Panc1 (cell line): ENCODE results near the gene STOX2. TPM values are rescaled to one million over a fixed set of nuclear protein-coding genes. Genes with fewer than 3 reads are reported as not detected.

Experiments
- ATAC-seq: fragments of 200-7000 bp; cut with Tn5 transposase; 2 replicates; pipeline ENCODE4 v1.9.1; 2020; ENCODE audit warnings: mild to moderate bottlenecking, moderate library complexity
- BruUV-seq: library from RNA; stranded (reverse); fragments of 400-500 nt; replicated peaks from 2 replicates; lab custom pipeline; 2021; lab: Mats Ljungman, UMichigan
- CTCF ChIA-PET: fragments of 300-600 bp; sonication (Branson Sonifier 250); formaldehyde crosslinking; loops from one replicate; lab custom pipeline; 2022; ENCODE audit warnings: antibody characterized with exemption; lab: Charles Lee
- POLR2A ChIA-PET: fragments of 300-600 bp; sonication (Branson Sonifier 250); formaldehyde crosslinking; loops from one replicate; lab custom pipeline; 2022; ENCODE audit warnings: antibody characterized with exemption; lab: Charles Lee
- DNase-seq: peaks from one replicate; pipeline ENCODE4 v3.0.0-alpha.2; 2010; ENCODE audit warnings: low read depth, low spot score
- H3K27ac ChIP-seq: 2 replicates; pipeline ENCODE4 v1.5.1; 2011; ENCODE audit warnings: mild to moderate bottlenecking, low read length, inconsistent platforms
- H3K27me3 ChIP-seq: fragments of 200-500 bp; sonication (Bioruptor generic); 2 replicates; pipeline ENCODE4 v1.6.0; 2014; ENCODE audit warnings: low read length, inconsistent platforms; ENCODE audit not compliant: control insufficient read depth, insufficient read depth
- H3K36me3 ChIP-seq: fragments of 200-500 bp; sonication (Bioruptor generic); 2 replicates; pipeline ENCODE4 v1.5.1; 2014; ENCODE audit warnings: inconsistent platforms, mild to moderate bottlenecking, low read length, moderate library complexity; ENCODE audit not compliant: control insufficient read depth, insufficient read depth
- H3K4me1 ChIP-seq: 2 replicates; pipeline ENCODE4 v1.5.1; 2011; ENCODE audit warnings: inconsistent platforms, mild to moderate bottlenecking, low read length, moderate library complexity; ENCODE audit not compliant: control insufficient read depth, insufficient read depth
- H3K4me3 ChIP-seq, 2 experiments: 2 replicates each; pipeline ENCODE4 v1.5.1; 2011 to 2012; ENCODE audit warnings: low read depth in 2 of 2, low read length in 2 of 2, mild to moderate bottlenecking in 2 of 2, inconsistent platforms in 1 of 2, moderate library complexity in 1 of 2
- H3K9me3 ChIP-seq: fragments of 200-500 bp; sonication (Bioruptor generic); 2 replicates; pipeline ENCODE4 v1.5.1; 2014; ENCODE audit warnings: low read depth, mild to moderate bottlenecking, inconsistent platforms, low read length, moderate library complexity; ENCODE audit not compliant: control insufficient read depth, insufficient read depth
- CTCF ChIP-seq: fragments of 450-650 bp; IDR thresholded peaks from 2 replicates; pipeline ENCODE4 v1.5.1; 2017; ENCODE audit warnings: mild to moderate bottlenecking
- POLR2AphosphoS5 ChIP-seq: IDR thresholded peaks from 2 replicates; pipeline ENCODE4 v1.6.1; 2012; ENCODE audit warnings: mild to moderate bottlenecking, low read depth, low read length, moderate library complexity
- REST ChIP-seq, 2 experiments: IDR thresholded peaks; 2 replicates each; pipeline ENCODE4 v1.6.1; 2011 to 2012; ENCODE audit warnings: low read depth in 2 of 2, control low read depth in 1 of 2, low read length in 1 of 2, mild to moderate bottlenecking in 1 of 2, moderate library complexity in 1 of 2; ENCODE audit not compliant: insufficient read depth in 1 of 2
- SIN3A ChIP-seq: IDR thresholded peaks from 2 replicates; pipeline ENCODE4 v1.6.1; 2012; ENCODE audit warnings: low read depth, mild to moderate bottlenecking, low read length, moderate library complexity, borderline replicate concordance; ENCODE audit not compliant: insufficient read depth
- TCF7L2 ChIP-seq: IDR thresholded peaks from 2 replicates; pipeline ENCODE4 v1.6.1; 2011; ENCODE audit warnings: mild to moderate bottlenecking, low read depth, low read length, inconsistent platforms
- in situ Hi-C: cut with HindIII; loops from 2 replicates; pipeline ENCODE4 v1.10.0; 2016; ENCODE audit warnings: low sequenced_read_pairs, low pct_unique_long_range_greater_than_20kb
- intact Hi-C: fragments of 100-400 bp; cut with micrococcal nuclease; formaldehyde crosslinking; loops from one replicate; pipeline ENCODE4 v1.10.0; 2022; ENCODE audit not compliant: unreplicated experiment
- total RNA-seq: library from RNA; stranded (reverse); gene quantifications from one replicate; pipeline ENCODE4 v1.2.1, GENCODE V29; 2021; ENCODE audit not compliant: unreplicated experiment

STOX2 gene
- total RNA-seq, 1 experiment from 2014 or later = 10.6 TPM

GRCh38 chr4:183971929-183972490 lies 66.9 kb downstream of the STOX2 start:
- Histone ChIP-seq H3K36me3 (no peaks in the 10 kb centered on the region), H3K27me3 (no peaks in the 10 kb centered on the region), H3K4me3 (no peak overlapping the region), H3K4me1 (no peaks in the 10 kb centered on the region), H3K9me3 (peaks cover 6% of the 10 kb centered on the region; the same call in 1 of the 2 replicates), H3K27ac (no peak overlapping the region)
- CTCF ChIA-PET = no interaction called here
- DNase-seq (no peak), ATAC-seq (no peak)
- BruUV-seq = no TSS peak
- intact Hi-C loops = no loop called here
- in situ Hi-C loops = no loop called here
- TF ChIP-seq TCF7L2 = no peak
- no peak for TF ChIP-seq SIN3A
- no peak for TF ChIP-seq CTCF
- TF ChIP-seq POLR2AphosphoS5 = no peak
- POLR2A ChIA-PET = no interaction called here

GRCh38 chr4:183977707-183978106 lies 72.6 kb downstream of the STOX2 start:
- DNase-seq (no peak), ATAC-seq (no peak)
- no TSS peak for BruUV-seq
- no peaks in the 10 kb centered on the region for H3K27me3 ChIP-seq
- intact Hi-C loops = no loop called here
- H3K4me1 ChIP-seq = no peaks in the 10 kb centered on the region
- H3K4me3 ChIP-seq = no peak overlapping the region
- H3K9me3 ChIP-seq = peaks cover 6% of the 10 kb centered on the region; the same call in 1 of the 2 replicates
- ChIA-PET POLR2A (no interaction called here), CTCF (no interaction called here)
- in situ Hi-C loops = no loop called here
- no peak overlapping the region for H3K27ac ChIP-seq
- no peaks in the 10 kb centered on the region for H3K36me3 ChIP-seq
- TF ChIP-seq REST (IDR thresholded peaks at IDR 0.05; ENCODE audit: insufficient read depth in 1 of 2, low read depth in 2 of 2, low read length in 1 of 2) = no peak
- TF ChIP-seq CTCF = no peak
- TF ChIP-seq POLR2AphosphoS5 = no peak
- no peak for TF ChIP-seq SIN3A
- no peak for TF ChIP-seq TCF7L2
